Ureter (tissue), 1 donor: Measurements from ENCODE around the gene ERLEC1. TPM values are rescaled to one million over a fixed set of nuclear protein-coding genes. Genes with fewer than 3 reads are reported as not detected.
"Not testable (repeated sequence)": the region's sequence is repeated elsewhere in the genome, so short reads cannot be mapped to it uniquely, and the experiment has no call there.

Experiments used
- DNase-seq: peaks from one replicate; pipeline ENCODE4 v3.0.0-alpha.2; 2020; ENCODE audit warnings: low spot score
- total RNA-seq: library from RNA; stranded (reverse); gene quantifications from one replicate; pipeline ENCODE4 v1.2.4, GENCODE V29; 2023
- donor health status: DM: yes; HTN: yes; CAD: no.

Gene ERLEC1
- total RNA-seq, 1 donor from 2014 or later: 38.7 TPM

DNA sequence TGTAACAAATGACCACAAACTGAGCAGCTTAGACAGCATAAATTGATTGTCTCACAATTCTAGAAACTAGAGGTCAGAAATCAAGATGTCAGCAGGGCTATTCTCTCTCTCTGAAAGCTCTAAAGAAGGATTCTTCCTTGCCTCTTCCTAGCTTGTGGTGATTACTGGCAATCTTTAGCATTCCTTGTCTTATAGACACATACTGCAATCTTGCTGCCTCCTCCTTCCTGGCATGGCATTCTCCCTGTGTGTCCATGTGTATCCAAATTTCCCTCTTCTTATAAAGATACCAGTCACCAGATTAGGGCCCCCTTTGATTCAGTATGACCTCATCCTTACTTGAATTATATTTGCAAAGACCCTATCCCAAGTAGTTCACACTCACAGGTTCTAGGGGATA is 2.4 kb upstream of the ERLEC1 start:
- DNase-seq: no peak

DNA sequence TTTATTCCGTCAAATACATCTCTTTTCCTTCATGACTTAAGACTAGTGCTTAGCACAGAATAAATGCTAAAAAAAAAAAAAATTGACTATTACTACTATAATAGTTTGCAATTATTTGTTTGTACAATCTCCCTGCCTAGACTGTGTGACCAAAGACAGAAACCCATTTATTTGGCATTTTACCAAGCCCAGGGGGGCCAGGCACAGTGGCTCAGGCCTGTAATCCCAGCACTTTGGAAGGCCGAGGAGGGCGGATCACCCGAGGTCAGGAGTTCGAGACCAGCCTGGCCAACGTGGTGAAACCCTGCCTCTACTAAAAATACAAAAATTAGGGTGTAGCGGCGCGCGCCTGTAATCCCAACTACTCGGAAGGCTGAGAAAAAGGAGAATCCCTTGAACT is 1.5 kb upstream of the ERLEC1 start:
- no peak for DNase-seq

- DNase-seq: no peak
These were observed 516 bp upstream of the ERLEC1 start for GRCh38 chr2:53786352-53786704.

GRCh38 chr2:53787614-53788289 is 908 bp downstream of the ERLEC1 start:
- DNase-seq: no peak

GRCh38 chr2:53793261-53793660 is 6.4 kb downstream of the ERLEC1 start:
- DNase-seq: no peak

- DNase-seq: no peak
These were observed 7.0 kb downstream of the ERLEC1 start for GRCh38 chr2:53793821-53794220.

- no peak for DNase-seq
These were observed 14.7 kb downstream of the ERLEC1 start for GRCh38 chr2:53801547-53801946.

DNA sequence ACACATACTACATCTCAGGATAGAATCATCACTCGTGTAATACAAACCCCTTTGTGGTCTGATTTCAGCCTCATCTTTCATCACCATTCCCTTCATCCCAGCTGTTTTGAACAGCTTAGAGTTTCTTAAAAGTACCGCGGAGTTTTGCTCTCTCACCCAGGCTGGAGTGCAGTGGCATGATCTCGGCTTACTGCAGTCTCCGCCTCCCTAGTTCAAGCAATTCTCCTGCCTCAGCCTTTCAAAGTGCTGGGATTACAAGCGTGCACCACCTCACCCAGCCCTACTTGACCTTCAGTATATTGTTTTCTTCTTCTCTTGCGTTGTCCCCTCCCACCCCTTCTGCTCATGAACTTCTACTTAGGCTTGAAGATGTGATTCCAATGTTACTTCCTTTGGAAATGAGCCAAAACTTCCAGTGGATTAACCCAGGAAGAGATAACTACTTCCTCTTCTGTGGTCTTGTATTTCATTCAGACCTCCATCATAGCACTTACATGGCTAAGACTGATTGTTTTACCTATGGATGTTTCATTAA is 15.8 kb downstream of the ERLEC1 start:
- DNase-seq: no peak

DNA sequence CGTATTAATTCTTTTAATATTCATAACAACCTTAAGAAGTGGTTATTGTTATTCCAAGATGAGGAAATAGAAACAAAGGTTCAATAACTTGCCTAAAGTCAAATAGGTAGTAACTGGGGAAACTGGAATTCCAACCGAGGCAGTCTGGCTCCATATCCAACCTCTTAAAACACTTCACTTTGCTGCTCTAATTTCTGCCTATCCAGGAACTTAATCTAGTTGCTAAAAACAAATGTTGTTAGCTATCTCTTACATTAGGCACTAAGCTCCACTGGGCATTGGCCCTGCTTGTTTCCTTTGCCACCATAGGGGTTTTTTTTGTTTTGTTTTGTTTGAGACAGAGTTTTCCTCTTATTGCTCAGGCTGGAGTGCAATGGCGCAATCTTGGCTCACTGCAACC is 24.8 kb downstream of the ERLEC1 start:
- DNase-seq: no peak

- DNase-seq: no peak
These were observed 26.3 kb downstream of the ERLEC1 start for GRCh38 chr2:53813151-53813550.

DNA sequence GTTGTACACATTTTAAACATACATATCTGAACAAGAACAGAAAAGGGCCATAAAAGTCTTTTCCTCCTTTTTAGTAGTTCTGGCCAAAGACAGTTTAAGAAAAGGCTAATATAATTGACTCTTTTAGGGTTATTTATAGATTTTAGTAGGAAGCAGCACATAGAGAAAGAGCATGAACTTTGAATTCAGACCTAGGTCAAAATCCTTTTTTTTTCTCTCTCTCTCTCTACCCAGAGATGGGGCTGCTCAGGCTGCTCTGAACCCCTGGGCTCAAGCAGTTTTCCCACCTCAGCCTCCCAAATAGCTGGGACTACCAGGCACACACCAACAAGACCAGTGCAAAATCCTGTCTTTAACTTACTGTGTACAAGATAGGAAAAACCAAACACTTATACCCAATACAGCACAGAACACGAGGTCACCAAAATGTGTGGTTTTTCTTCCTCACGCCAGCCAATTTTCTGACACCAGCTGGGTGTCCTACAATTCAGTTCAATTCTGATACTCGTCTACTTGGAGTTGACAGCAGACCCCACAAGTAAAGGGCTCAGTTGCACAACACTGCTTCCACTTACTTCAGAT is 32.1 kb downstream of the ERLEC1 start:
- no peak for DNase-seq

- no peak for DNase-seq
These were observed 32.8 kb downstream of the ERLEC1 start for GRCh38 chr2:53819634-53820033.

- no peak for DNase-seq
These were observed 33.2 kb downstream of the ERLEC1 start for GRCh38 chr2:53820048-53820447.

DNA sequence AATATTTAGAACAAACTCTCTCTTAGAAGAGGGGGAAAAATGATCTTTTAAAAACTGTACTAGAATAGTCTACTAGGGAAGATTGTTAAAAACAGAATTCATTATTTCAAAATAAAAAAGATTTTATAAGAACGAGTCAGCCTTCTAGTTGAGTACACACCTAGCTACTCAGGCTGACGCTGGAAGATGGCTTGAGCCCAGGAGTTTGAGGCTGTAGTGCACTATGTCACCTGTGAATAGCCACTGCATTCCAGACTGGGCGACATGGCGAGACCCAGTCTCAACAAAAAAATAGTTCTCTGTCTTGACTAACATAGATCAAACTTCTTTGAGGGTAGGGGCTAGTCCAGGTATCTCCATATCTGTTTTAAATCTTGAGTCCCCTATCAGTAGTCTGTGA is 33.9 kb downstream of the ERLEC1 start:
- no peak for DNase-seq

DNA sequence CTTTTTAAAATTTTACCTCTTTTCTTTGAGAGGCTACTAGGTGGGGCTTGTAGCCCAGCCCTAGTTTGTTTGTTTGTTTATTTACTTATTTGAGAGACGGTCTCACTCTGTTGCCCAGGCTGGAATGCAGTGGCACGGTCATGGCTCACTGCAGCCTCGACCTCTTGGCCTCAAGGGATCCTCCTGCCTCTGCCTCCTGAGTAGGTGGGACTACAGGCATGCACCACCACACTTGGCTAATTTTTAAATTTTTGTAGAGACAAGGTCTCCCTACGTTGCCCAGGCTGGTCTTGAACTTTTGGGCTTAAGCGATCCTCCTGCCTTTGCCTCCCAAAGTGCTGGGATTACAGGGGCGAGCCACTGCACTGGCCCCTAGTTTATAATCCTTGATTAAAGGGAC is 35.0 kb downstream of the ERLEC1 start:
- no peak for DNase-seq

- not testable (repeated sequence) for DNase-seq
These were observed 36.8 kb downstream of the ERLEC1 start for GRCh38 chr2:53823639-53824038.

DNA sequence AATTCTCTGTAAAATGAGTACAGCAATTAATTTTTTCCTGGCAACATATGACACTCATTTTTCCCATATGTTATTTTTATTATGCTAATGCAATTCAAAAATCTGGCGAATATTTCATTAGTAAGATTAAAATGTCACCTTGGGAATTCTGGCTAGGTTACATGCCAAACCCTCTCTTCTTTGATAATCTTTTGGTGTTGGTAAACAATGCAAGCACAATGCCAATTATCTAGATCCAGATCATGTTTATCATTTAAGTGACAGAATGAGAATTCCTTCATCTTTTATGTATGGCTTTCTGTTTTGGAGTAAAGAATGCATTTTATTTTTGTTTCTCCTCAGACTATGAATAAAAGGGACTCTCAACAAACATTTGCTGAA is 39.2 kb downstream of the ERLEC1 start:
- no peak for DNase-seq

DNA sequence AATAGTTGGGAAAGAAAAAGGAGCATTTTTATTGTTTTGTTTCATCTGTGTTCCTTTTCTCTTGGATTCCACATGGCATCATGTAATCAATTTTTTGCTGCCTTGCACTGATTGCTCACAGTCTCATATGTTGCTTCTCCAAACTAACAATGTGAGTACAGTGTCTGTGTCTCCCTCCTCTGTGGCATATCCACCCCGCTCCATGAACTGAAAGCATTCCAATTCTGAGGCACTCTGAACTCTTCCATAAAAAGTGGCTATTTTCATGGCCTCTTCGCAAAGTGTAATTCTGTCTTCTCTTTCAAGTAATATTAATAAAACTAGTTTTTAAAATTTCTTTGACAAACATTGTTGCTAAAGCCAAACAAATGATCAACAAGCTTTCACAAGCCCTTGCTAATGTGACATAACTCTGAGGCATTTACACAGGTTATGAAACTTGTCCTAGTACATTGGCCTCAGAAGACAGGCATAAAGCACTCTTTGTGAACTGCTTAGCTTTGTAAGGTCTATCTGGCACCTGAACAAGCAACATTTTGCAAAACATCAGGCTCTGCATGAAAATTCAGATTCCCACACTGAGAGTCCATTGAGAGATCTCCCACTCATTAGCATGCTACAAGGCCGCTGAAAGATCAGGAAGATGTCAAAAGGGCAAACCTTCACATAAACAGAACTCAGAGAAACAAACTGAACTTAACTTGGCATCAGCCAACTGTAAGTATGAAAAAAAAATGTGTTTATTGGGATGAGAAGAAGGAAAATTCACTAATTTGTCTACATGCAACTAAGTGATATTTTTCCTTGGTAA is 39.9 kb downstream of the ERLEC1 start:
- no peak for DNase-seq

- DNase-seq: no peak
These were observed 40.7 kb downstream of the ERLEC1 start for GRCh38 chr2:53827398-53828175.

DNA sequence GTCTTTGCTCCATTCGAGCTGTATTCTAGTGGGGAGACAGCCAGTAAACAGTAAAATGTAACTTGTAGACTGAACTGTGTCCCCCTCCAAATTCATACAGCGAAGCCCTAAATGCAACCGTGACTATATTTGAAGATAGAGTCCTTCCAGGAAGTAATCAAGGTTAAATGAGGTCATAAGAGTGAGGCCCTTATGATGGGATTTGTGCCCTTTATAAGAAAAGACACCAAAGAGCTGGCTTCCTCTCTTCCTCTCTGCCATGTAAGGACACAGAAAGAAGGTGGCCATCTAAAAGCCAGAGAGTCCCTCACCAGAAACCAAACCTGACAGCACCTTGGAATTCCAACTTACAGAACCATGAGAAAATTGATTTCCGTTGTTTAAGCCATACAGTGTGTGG is 41.5 kb downstream of the ERLEC1 start:
- DNase-seq: no peak

DNA sequence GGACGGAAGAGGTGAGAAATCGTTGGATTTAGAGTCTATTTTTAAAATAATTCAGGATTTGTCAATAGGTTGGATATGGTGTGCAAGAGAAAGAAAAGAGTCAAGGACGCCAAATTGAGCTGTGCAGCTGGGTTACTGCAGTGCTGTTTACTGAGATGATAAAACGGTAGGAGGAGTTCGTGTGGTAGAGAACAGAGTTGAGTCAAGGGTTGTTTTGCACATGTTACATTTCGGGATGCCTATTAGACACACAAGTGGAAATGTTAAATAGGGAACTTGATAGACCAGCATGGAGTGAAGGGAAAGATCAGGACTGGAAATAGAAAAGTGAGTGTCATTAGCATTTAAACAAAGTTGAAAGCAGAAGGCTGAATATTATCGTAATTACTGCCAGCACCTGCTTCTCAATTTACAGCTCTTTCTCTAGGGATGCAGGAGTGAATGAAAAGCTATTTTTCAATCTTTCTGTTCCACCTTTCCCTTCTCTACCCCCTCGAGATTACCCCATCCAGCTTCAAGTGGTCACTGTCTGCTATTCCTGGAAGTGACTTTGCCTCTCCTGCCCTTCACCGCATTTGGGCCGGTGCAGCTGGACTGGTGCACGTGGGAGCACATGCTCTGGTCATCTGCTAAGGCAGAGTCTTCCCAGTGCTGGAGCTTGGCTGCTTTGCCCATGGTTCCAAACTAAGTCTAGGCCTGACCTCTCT is 42.6 kb downstream of the ERLEC1 start:
- DNase-seq: no peak

- not testable (repeated sequence) for DNase-seq
These were observed 43.1 kb downstream of the ERLEC1 start for GRCh38 chr2:53829980-53830290.
